Measurements from ENCODE around the gene FAM241A.
"Not testable (repeated sequence)": the region's sequence is repeated elsewhere in the genome, so short reads cannot be mapped to it uniquely, and the experiment has no call there.

The FAM241A gene

DNA sequence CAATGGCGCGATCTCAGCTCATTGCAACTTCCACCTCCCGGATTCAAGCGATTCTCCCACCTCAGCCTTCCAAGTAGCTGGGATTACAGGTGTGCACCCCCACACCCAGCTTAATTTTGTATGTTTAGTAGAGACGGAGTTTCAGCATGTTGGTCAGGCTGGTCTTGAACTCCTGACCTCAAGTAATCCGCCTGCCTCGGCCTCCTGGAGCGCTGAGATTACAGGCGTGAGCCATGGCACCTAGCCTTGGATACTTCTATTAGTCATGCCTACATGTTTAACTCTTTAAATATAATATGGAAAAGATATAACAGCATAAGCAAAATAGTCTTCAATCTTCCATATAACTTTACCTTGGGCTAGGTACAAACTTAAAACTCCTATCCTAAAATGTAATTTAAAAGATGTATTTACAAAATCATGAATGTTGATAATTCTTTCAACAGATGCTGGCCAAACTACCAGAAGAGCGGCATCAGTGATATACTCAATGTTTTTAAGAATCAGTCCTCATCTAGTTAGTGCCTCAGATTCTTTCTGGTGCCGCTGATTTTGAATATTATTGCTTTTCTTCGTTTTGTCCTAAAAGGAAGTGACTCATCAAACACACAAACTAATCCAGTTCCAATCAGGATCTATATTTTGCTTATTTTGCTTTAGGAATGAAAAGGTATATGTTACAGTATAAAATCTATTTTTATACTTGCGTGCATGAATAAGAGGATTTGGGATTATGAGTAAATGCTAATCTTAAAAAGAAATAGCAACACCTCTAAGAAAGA, 23.7 kb downstream of the FAM241A start:
- intact Hi-C loops (cut with DNase I), result no loop called here
- DNase-seq, result no peak

DNA sequence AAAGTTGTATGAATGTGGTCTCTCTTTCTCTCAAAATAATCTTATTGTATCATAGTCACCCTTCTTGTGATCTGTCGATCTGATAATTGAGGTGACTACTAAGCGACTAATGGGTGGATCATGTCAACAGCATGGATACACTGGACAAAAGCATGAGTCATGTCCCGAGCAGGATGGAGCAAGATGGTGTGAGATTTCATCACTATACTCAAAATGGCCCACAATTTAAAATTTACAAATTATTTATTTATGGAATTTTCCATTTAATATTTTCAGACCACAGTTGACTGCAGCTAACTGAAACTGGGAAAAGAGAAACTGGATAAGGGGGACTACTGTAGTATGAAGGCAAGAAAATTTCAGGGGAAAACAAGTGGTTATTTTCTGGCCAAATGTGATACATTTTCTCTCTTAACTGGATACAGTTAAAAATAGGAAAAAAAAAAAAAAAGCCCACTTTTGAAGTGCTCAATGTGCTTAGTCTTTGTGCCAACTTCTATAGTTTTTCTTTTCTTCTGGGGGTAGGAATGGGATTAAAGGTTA, 25.3 kb downstream of the FAM241A start:
- intact Hi-C loops (cut with DNase I), result no loop called here
- no peak for DNase-seq

DNA sequence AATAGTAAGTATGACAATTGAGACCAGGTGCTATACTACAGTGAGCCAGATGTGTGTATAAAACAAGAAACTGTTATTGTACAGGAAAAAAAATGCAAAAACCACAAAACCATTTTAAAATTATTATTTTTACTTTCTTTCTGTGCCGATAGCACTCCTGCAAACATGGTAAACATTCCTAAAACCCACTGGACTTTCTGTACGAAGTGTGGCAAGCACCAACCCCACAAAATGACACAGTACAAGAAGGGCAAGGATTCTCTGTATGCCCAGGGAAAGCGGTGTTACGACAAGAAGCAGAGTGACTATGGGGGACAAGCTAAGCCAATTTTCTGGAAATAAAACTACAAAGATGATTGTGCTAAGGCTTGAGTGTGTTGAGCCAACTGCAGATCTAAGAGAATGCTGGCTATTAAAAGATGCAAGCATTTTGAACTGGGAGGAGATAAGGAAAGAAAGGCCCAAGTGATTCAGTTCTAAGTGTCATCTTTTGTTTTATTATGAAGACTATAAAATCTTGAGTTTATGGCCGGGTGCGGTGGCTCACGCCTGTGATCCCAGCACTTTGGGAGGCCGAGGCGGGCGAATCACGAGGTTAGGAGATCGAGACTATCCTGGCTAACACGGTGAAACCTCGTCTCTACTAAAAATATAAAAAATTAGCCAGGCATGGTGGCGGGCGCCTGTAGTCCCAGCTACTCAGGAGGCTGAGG, 26.0 kb downstream of the FAM241A start:
- intact Hi-C loops (cut with DNase I); DNase-seq: not testable (repeated sequence)

- intact Hi-C loops (cut with DNase I), result no loop called here
- DNase-seq, result no peak
Observed at GRCh38 chr4:112172180-112172579, 26.9 kb downstream of the FAM241A start.

GRCh38 chr4:112173593-112174558, 28.6 kb downstream of the FAM241A start:
- DNase-seq, result no peak
- intact Hi-C loops (cut with DNase I), result no loop called here

DNA sequence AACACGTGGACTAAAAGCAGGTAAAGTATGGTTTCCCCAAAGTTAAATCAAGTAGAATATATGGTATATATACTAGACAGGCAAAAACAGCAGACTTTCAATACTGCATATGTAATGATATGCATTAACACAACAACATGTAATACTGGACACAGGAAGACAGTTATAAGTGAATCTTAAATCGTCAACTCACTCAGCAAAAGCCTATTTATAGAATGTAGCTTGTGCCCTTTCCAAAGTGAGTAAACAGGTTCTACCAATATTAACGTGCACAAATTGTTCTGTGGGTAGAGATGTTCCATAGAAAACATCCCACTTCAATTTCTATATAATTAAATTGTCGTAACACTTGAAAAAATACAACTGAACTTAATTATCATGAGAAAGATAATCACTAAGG, 30.6 kb downstream of the FAM241A start:
- no peak for DNase-seq
- intact Hi-C loops (cut with DNase I), result no loop called here

DNA sequence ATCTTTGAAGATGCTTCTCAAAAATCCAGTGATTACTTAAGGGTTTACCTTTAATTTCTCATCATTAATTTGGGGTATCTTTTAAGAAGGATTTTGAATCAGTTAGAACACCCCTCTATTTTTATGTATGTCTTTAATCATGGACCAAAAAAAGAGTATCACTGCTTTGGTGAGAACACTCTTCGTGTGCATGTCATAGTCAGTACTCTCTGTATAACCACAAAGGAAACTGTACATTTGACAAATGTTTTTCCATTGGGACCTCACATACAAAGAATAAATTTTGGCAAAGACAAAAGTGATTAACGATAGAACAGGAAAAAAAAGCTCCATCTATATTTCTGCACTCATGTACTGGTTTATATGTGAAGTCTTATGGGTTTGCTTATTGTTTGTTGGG, 31.3 kb downstream of the FAM241A start:
- DNase-seq, result no peak
- intact Hi-C loops (cut with DNase I), result no loop called here

DNA sequence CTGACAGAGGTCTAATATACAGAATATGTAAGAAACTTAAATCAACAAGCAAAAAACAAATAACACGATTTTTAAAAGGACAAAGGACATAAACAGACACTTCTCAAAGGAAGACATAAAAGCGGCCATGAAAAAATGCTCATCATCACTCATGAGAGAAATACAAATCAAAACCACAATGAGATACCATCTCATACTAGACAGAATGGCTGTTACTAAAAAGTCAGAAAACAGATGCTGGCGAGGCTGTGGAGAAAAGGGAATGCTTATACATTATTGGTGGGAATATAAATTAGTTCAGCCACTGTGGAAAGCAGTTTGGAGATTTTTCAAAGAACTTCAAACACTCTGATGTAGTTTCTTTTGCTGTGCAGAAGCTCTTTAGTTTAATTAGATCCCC, 33.5 kb downstream of the FAM241A start:
- intact Hi-C loops (cut with DNase I); DNase-seq: not testable (repeated sequence)

DNA sequence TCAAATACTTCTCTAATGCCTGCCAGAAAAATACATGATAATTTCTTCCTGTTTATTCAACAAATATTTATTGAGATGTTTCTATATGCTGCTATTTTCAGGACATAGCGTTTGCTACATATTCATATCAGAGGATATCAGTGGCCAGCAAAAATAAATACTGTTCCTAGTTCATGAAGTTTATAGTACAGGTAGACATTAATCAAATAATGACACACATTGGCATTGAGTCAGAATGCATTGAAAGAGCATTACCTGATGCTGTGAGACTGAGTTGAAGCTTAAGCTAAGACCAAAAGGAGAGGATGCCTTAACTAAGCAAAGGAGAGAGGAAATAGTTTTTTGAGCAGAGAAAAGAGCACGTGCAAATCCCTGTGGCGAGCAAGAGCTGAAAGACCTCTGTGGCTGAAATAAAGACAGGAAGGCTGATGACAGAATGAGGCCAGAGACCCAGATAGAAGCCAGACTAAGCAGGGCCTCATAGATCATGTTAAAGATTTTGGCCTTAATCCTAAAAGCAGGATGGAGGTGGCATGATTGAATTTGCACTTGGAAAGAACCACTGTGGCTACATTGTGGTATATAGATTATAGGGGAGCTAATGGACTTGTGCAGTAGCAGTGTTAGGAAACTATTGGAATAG, 36.2 kb downstream of the FAM241A start:
- DNase-seq, result no peak
- intact Hi-C loops (cut with DNase I), result no loop called here

DNA sequence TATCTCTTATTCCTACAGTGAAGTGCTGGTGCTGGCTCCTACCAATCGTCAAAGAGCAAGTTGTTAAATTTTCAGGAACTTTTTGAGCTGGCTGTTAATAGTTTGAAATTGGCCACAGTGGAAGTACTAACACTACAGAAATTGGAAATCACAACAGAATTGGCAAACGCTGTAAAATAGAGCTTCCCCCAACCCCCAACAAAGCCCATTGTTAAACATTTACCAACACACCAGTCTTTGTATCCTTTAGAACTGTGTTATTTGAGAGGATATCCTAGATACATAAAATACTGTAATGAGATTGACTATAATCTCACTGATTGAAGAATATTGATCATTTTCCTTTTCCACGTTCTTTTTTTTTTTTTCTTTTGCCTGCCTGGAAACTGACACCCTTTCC, 37.4 kb downstream of the FAM241A start:
- DNase-seq, result peak in 9 of 42 donors; percentile 7 to 58 (median 10)
- intact Hi-C loops (cut with DNase I), result no loop called here

DNA sequence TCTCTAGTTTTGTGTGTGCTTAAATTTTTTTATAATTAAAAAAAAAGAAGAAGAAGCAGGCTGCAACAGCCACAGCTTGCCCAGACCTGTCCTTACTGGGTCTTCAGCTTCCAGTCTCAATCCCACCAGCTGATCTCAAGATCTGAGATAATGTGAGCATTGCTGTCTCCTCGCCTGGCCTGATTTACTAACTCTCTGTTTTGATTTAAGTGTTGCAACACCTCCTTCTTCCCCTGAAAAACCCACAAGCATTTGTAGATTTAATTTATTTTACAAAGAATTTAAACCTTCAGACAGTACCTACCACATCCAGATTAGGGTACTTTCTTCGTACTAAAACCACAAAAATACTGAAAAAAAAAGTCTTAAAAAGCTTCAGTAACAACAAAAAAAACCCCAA, 38.0 kb downstream of the FAM241A start:
- DNase-seq, result no peak
- intact Hi-C loops (cut with DNase I), result no loop called here

DNA sequence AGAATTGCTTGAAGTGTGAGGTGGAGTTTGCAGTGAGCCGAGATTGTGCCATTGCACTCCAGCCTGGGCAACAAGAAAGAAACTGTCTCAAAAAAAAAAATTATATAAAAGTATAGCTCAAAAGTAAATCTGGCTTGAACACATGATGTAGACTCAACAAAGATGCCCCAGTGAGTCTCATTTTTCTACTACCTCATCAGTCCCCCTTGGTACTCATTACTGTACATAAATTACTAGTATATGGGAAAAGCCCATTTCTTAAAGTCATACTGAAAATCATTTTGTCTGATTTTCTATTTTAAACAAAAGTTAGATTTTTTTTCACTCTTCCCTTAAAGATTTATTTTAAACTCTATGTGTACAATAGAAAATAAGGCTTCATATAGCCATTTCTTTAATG, 39.2 kb downstream of the FAM241A start:
- intact Hi-C loops (cut with DNase I), result no loop called here
- no peak for DNase-seq

- intact Hi-C loops (cut with DNase I), result no loop called here
- DNase-seq, result no peak
Observed at GRCh38 chr4:112185334-112185733, 40.1 kb downstream of the FAM241A start.

GRCh38 chr4:112185740-112186670, 40.8 kb downstream of the FAM241A start:
- DNase-seq, result no peak
- intact Hi-C loops (cut with DNase I), result no loop called here

- no peak for DNase-seq
- intact Hi-C loops (cut with DNase I), result no loop called here
Observed at GRCh38 chr4:112189754-112190153, 44.5 kb downstream of the FAM241A start.

- no peak for DNase-seq
- intact Hi-C loops (cut with DNase I), result no loop called here
Observed at GRCh38 chr4:112190684-112191083, 45.4 kb downstream of the FAM241A start.

DNA sequence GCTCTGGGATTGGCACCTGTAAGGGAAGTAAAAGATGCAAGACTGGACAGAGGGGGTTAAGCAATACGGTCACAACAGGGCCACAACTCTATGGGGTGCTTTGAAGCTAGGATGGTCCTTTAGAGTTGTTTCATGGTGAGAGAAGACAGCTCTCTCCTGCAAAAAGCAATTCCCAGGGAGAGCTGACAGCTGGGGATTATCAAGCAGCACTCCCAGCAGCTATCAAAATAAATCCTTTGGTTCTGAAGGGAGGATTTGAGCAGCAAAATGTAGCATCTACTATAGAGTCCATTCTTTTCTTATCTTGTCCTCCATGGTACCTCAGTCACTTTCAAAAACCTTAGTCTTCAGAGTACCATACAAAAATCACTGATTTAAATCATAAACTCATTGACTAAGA, 51.2 kb downstream of the FAM241A start:
- intact Hi-C loops (cut with DNase I), result no loop called here
- no peak for DNase-seq

DNA sequence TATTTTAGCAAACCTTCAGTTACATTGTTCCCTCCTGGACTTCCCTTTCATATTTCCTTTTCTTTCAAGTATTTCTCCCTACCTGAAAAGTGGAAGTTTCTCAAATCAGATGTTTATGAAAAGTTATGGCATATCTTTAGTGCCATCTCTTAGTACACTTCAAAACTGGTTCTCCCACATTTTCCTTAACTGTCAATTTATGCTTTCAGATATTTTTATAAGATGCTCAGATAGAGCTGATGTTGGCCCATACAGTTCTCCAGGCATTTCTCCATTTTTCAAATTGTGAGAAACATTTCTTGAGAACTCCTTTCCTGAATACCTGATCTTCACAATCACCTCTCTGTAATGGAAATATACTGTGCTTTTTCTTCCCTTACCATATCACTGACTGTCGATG, 53.8 kb downstream of the FAM241A start:
- no peak for DNase-seq
- intact Hi-C loops (cut with DNase I), result no loop called here

Measured in head of caudate nucleus (tissue), 42 donors.